ENCODE measurements around the gene CTNNB1.

- TF ChIP-seq CTCF (IDR thresholded peaks at IDR 0.05; ENCODE audit: low read length) = no peak
- TF ChIP-seq EZH2 (IDR thresholded peaks at IDR 0.05; ENCODE audit: borderline replicate concordance, low read length) = no peak
Observed at GRCh38 chr3:41239587-41239986, 40.3 kb downstream of the CTNNB1 start.
